ENCODE data around the gene ANKMY1. TPM values are rescaled to one million over a fixed set of nuclear protein-coding genes. Genes with fewer than 3 reads are reported as not detected.
"Not testable (repeated sequence)": the region's sequence is repeated elsewhere in the genome, so short reads cannot be mapped to it uniquely, and the experiment has no call there.

The ANKMY1 gene
- polyA plus RNA-seq, 1 donor from 2014 or later: 18.4 TPM

- no peak overlapping the region for H3K4me3 Mint-ChIP-seq
- H3K4me1 Mint-ChIP-seq: peaks cover 0 to 9% (median 3%) of the 10 kb centered on the region in 3 donors
- peaks cover 0 to 9% (median 3%) of the 10 kb centered on the region in 3 donors for H3K9me3 Mint-ChIP-seq
- H3K27ac Mint-ChIP-seq: no peak overlapping the region
- no peaks in the 10 kb centered on the region for H3K27me3 Mint-ChIP-seq
- H3K36me3 Mint-ChIP-seq: peaks cover 27% of the 10 kb centered on the region
Measured at GRCh38 chr2:240523451-240524281, 34.1 kb downstream of the ANKMY1 start.

GRCh38 chr2:240522406-240522805 is 35.4 kb downstream of the ANKMY1 start:
- Mint-ChIP-seq H3K27ac (no peak overlapping the region), H3K4me1 (peaks cover 0 to 5% (median 3%) of the 10 kb centered on the region in 3 donors), H3K9me3 (peaks cover 0 to 9% (median 3%) of the 10 kb centered on the region in 3 donors), H3K4me3 (no peak overlapping the region), H3K36me3 (peaks cover 29% of the 10 kb centered on the region), H3K27me3 (no peaks in the 10 kb centered on the region)

GRCh38 chr2:240521885-240522284 is 35.9 kb downstream of the ANKMY1 start:
- not testable (repeated sequence) for H3K4me3 Mint-ChIP-seq, H3K27ac Mint-ChIP-seq, H3K9me3 Mint-ChIP-seq, H3K27me3 Mint-ChIP-seq, H3K4me1 Mint-ChIP-seq
- peaks cover 24% of the 10 kb centered on the region for H3K36me3 Mint-ChIP-seq

- no peaks in the 10 kb centered on the region for H3K27me3 Mint-ChIP-seq
- peak overlapping the region in 2 of 4 donors; percentile 14 to 28 for H3K4me3 Mint-ChIP-seq
- peaks cover 0 to 9% (median 0%) of the 10 kb centered on the region in 3 donors for H3K9me3 Mint-ChIP-seq
- peaks cover 18% of the 10 kb centered on the region for H3K36me3 Mint-ChIP-seq
- H3K4me1 Mint-ChIP-seq: peaks cover 0 to 3% (median 2%) of the 10 kb centered on the region in 3 donors
- H3K27ac Mint-ChIP-seq: no peak overlapping the region
Measured at GRCh38 chr2:240520974-240521350, 36.8 kb downstream of the ANKMY1 start.

- Mint-ChIP-seq H3K9me3 (peaks cover 0 to 9% (median 0%) of the 10 kb centered on the region in 3 donors), H3K4me1 (peaks cover 0 to 3% (median 2%) of the 10 kb centered on the region in 3 donors), H3K4me3 (peak overlapping the region in 1 of 4 donors; percentile 14), H3K27me3 (no peaks in the 10 kb centered on the region), H3K36me3 (peaks cover 15% of the 10 kb centered on the region), H3K27ac (no peak overlapping the region)
Measured at GRCh38 chr2:240520130-240520973, 37.4 kb downstream of the ANKMY1 start.

GRCh38 chr2:240519396-240520129 is 38.2 kb downstream of the ANKMY1 start:
- H3K36me3 Mint-ChIP-seq: peaks cover 14% of the 10 kb centered on the region
- no peak overlapping the region for H3K27ac Mint-ChIP-seq
- H3K27me3 Mint-ChIP-seq: no peaks in the 10 kb centered on the region
- peaks cover 0 to 3% (median 2%) of the 10 kb centered on the region in 3 donors for H3K4me1 Mint-ChIP-seq
- H3K9me3 Mint-ChIP-seq: peaks cover 0 to 3% (median 0%) of the 10 kb centered on the region in 3 donors
- no peak overlapping the region for H3K4me3 Mint-ChIP-seq

- no peak overlapping the region for H3K27ac Mint-ChIP-seq
- peaks cover 4 to 6% (median 5%) of the 10 kb centered on the region in 3 donors for H3K4me1 Mint-ChIP-seq
- H3K27me3 Mint-ChIP-seq: no peaks in the 10 kb centered on the region
- H3K9me3 Mint-ChIP-seq: peaks cover 0 to 3% (median 0%) of the 10 kb centered on the region in 3 donors
- peaks cover 12% of the 10 kb centered on the region for H3K36me3 Mint-ChIP-seq
- no peak overlapping the region for H3K4me3 Mint-ChIP-seq
Measured at GRCh38 chr2:240518981-240519380, 38.8 kb downstream of the ANKMY1 start.

GRCh38 chr2:240517342-240517741 is 40.4 kb downstream of the ANKMY1 start:
- no peak overlapping the region for H3K4me3 Mint-ChIP-seq
- no peaks in the 10 kb centered on the region for H3K27me3 Mint-ChIP-seq
- H3K9me3 Mint-ChIP-seq: no peaks in the 10 kb centered on the region
- H3K4me1 Mint-ChIP-seq: peaks cover 6 to 9% (median 8%) of the 10 kb centered on the region in 3 donors
- H3K27ac Mint-ChIP-seq: no peak overlapping the region
- peaks cover 7% of the 10 kb centered on the region for H3K36me3 Mint-ChIP-seq

- H3K4me3 Mint-ChIP-seq: no peak overlapping the region
- H3K9me3 Mint-ChIP-seq: no peaks in the 10 kb centered on the region
- peak overlapping the region in 1 of 3 donors; percentile 89 for H3K27ac Mint-ChIP-seq
- no peaks in the 10 kb centered on the region for H3K27me3 Mint-ChIP-seq
- peaks cover 4 to 8% (median 6%) of the 10 kb centered on the region in 3 donors for H3K4me1 Mint-ChIP-seq
- peaks cover 7% of the 10 kb centered on the region for H3K36me3 Mint-ChIP-seq
Measured at GRCh38 chr2:240514631-240515030, 43.2 kb downstream of the ANKMY1 start.

- H3K4me3 Mint-ChIP-seq: peak overlapping the region in 3 of 4 donors; percentile 34 to 64 (median 59)
- peaks cover 4 to 8% (median 6%) of the 10 kb centered on the region in 3 donors for H3K4me1 Mint-ChIP-seq
- peaks cover 9% of the 10 kb centered on the region for H3K36me3 Mint-ChIP-seq
- no peaks in the 10 kb centered on the region for H3K27me3 Mint-ChIP-seq
- no peaks in the 10 kb centered on the region for H3K9me3 Mint-ChIP-seq
- peak overlapping the region; percentile 36 to 89 (median 88) for H3K27ac Mint-ChIP-seq
Measured at GRCh38 chr2:240513549-240514287, 44.1 kb downstream of the ANKMY1 start.

- Mint-ChIP-seq H3K4me1 (peaks cover 4 to 8% (median 6%) of the 10 kb centered on the region in 3 donors), H3K27me3 (no peaks in the 10 kb centered on the region), H3K27ac (no peak overlapping the region), H3K36me3 (peaks cover 5% of the 10 kb centered on the region), H3K9me3 (no peaks in the 10 kb centered on the region), H3K4me3 (peak overlapping the region in 1 of 4 donors; percentile 60)
Measured at GRCh38 chr2:240512666-240513535, 44.9 kb downstream of the ANKMY1 start.

GRCh38 chr2:240512109-240512485 is 45.7 kb downstream of the ANKMY1 start:
- Mint-ChIP-seq H3K9me3 (no peaks in the 10 kb centered on the region), H3K4me3 (no peak overlapping the region), H3K4me1 (peaks cover 4 to 8% (median 6%) of the 10 kb centered on the region in 3 donors), H3K27ac (no peak overlapping the region), H3K36me3 (peaks cover 5% of the 10 kb centered on the region), H3K27me3 (no peaks in the 10 kb centered on the region)

- no peak overlapping the region for H3K27ac Mint-ChIP-seq
Measured at GRCh38 chr2:240511351-240512108, 46.3 kb downstream of the ANKMY1 start.

More at GRCh38 chr2:240511351-240512108, 46.3 kb downstream of the ANKMY1 start:
- H3K9me3 Mint-ChIP-seq: no peaks in the 10 kb centered on the region
- H3K36me3 Mint-ChIP-seq: peaks cover 5% of the 10 kb centered on the region
- no peak overlapping the region for H3K4me3 Mint-ChIP-seq
- H3K4me1 Mint-ChIP-seq: peaks cover 4 to 8% (median 6%) of the 10 kb centered on the region in 3 donors
- H3K27me3 Mint-ChIP-seq: no peaks in the 10 kb centered on the region
